NCI-H1930 (cell line): Measurements from ENCODE around the gene PROKR2.

Experiments used
- DNase-seq, 2 experiments: peaks; one replicate each; lab custom pipeline; 2025; lab: John Stamatoyannopoulos, UW

Gene PROKR2

GRCh38 chr20:5282561-5282960 is 34.2 kb downstream of the PROKR2 start:
- DNase-seq, result no peak

GRCh38 chr20:5279661-5280060 is 37.1 kb downstream of the PROKR2 start:
- no peak for DNase-seq

- DNase-seq, result no peak
Measured at GRCh38 chr20:5272268-5272667, 44.5 kb downstream of the PROKR2 start.

GRCh38 chr20:5270603-5271002 is 46.2 kb downstream of the PROKR2 start:
- DNase-seq, result no peak

GRCh38 chr20:5268449-5268848 is 48.3 kb downstream of the PROKR2 start:
- DNase-seq, result no peak

- DNase-seq, result no peak
Measured at GRCh38 chr20:5267092-5267491, 49.7 kb downstream of the PROKR2 start.
